HG02588 (cell line): ENCODE results near the gene TBCB.
"Not testable (repeated sequence)": the region's sequence is repeated elsewhere in the genome, so short reads cannot be mapped to it uniquely, and the experiment has no call there.

Source experiments
- ATAC-seq: cut with Tn5 transposase; IDR thresholded peaks from one replicate; pipeline ENCODE4 v1.9.1; 2021; ENCODE audit warnings: mild to moderate bottlenecking, moderate library complexity; ENCODE audit not compliant: unreplicated experiment

The TBCB gene

DNA sequence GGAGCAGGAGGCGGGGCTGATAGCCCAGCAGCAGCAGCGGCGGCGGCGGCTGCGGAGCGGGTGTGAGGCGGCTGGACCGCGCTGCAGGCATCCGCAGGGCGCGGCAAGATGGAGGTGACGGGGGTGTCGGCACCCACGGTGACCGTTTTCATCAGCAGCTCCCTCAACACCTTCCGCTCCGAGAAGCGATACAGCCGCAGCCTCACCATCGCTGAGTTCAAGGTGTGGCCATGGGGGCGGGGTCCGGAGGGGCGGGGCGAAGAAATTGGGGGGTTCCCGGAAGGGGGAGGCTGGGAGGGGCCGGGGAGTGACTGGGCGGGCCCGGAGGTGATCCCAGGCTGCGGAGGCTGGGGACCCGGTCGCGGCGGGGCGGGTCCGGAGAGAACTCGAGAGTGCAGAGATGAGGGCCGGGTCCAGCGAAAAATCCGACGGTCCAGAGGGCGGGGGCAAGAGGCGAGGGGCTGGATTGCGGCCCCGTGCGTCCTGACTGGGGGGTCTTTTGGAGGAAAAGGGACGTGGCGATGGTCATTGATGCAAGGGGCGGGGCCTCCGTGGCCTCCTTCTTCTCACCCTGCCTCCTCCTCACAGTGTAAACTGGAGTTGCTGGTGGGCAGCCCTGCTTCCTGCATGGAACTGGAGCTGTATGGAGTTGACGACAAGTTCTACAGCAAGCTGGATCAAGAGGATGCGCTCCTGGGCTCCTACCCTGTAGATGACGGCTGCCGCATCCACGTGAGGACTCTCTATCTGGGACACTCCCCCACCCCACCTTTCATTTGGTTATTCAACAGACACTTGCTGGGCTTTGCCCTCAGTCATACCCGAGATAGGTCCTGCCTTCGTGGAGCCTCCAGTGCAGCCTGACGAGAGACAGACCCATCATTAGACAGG, at the start of gene TBCB:
Gene TBCB (plus strand): TSS at position 16 of the 891 bp plus-strand sequence. CDS start 93 bp downstream, at position 109.
- peak; percentile 33 for ATAC-seq

DNA sequence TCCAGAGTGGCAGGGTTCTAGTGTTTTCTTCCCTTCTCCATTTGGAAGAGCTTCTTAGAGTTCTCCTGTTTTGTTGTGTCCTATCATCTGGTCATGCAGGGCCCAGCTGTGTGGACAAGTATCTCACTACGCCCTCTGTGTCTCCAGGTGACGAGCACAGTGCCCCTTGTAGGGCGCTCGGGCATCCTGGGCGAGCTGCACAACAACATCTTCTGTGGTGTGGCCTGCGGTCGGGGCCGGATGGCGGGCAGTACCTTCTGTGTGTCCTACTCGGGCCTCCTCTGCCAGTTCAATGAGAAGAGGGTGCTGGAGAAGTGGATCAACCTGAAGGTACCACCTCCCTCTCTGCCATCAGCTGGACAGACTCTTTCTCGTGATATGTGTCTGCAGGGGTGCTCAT, 47.6 kb upstream of the TBCB start:
- no peak for ATAC-seq

DNA sequence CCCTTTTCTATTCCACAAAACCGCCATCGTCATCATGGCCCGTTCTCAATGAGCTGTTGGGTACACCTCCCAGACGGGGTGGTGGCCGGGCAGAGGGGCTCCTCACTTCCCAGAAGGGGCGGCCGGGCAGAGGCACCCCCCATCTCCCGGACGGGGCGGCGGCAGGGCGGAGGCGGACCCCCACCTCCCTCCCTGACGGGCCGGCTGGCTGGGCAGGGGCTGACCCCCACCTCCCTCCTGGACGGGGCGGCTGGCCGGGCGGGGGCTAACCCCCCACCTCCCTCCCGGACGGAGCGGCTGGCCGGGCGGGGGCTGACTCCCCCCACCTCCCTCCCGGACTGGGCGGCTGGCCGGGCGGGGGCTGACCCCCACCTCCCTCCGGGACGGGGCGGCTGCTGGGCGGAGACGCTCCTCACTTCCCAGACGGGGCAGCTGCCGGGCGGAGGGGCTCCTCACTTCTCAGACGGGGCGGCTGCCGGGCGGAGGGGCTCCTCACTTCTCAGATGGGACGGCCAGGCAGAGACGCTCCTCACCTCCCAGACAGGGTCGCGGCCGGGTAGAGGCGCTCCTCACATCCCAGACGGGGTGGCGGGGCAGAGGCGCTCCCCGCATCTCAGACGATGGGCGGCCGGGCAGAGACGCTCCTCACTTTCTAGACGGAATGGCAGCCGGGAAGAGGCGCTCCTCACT, 46.3 kb upstream of the TBCB start:
- not testable (repeated sequence) for ATAC-seq

GRCh38 chr19:36072081-36072480, 43.2 kb upstream of the TBCB start:
- ATAC-seq: no peak

DNA sequence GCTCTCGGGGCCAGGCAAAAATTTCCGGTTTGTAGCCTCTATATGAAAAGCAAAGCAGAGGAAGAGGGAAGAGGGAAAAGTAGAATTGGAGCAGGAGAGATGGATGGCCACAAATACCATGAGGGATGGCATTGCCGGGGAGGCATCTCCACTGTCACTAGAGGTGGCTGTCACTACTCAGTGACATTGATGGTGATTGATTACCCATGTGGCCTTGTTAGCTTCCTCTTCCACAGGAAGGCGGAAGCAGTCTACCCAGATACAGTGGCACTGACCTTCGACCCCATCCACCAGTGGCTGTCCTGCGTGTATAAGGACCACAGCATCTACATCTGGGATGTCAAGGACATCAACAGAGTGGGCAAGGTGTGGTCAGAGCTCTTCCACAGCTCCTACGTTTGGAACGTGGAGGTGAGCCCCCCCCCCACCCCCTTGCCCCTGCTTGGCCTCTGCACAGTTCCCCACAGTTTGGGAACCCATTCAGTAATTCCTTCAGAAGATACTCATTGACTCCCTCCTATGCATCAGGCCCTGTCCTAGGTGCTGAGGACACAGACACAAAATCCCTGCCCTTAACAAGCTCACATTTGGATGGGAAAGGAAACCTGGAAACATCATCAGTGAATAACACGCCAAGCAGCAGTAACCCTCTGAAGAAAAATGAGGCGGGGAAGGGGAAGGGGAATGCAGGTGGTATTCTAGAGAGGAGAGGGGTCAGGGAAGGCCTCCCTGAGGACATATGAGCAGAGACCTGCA, 42.0 kb upstream of the TBCB start:
- no peak for ATAC-seq

GRCh38 chr19:36079389-36079945, 35.8 kb upstream of the TBCB start:
- ATAC-seq: no peak

GRCh38 chr19:36081385-36081784, 33.9 kb upstream of the TBCB start:
- ATAC-seq: no peak

DNA sequence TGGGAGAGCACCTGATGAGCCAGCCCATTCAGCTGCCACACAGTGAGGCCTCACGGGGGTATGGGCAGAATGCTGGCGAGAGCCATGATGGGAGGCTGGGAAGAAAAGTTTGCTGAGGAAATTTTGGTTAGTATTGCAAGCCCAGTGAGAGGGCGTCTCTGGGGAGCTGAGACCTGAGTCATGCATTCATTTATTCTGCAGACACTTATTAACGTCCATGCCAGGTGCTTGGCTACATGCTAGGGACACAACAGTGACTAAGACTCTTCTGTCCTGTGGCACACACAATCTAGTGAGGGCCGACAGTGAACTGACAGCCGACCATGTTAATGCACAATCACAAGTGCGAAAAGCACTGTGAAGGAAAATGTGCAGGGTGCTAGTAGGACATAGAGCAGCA, 33.4 kb upstream of the TBCB start:
- no peak for ATAC-seq

DNA sequence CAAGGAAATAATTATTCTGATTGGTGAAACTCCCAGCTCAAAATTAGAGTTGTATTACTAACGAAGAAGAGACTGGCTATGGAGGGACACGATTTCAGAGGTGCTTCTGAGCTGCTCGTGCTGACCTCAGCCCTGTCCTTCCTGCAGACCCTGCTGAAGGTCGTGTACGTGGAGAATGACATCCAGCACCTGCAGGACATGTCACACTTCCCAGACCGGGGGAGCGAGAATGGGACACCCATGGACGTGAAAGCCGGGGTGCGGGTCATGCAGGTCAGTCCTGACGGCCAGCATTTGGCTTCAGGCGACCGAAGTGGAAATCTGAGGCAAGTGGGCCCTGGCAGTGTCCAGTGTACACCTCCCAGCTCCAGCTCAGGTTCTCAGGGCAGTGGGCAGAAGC, 32.4 kb upstream of the TBCB start:
- ATAC-seq: no peak

DNA sequence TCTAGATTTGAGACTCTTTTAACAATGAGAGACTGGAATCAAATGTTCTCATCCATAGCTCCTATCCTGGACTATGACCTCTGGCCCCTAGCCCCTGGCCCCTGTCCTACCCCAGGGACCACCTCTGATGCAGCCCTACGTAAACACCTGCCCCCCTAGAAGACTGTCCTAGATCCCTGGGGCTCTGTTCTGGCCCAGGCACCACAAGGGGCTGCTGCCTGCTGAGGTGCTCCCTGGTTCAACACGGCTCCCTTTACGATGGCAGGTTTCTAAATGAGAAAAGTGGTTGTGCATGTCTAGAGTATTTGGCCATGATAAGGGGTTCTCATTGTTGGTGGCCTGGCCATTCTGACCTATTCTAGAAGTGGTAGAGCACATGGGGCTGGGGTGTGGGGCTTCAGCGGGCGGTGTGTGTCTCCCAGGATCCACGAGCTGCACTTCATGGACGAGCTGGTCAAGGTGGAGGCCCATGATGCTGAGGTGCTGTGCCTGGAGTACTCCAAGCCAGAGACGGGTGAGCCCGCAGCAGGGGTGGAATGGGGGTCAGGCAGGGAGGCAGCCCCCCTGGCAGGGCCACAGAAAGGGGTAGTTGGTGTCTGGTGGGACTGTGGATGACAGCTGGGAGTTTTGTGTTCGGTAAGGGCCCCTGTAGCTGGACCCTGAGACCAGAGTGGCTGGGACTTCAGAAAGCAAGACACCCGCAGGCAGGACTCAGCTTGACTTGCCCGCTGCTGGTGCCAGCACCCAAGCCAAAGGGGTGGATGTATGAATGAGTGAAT, 30.8 kb upstream of the TBCB start:
- ATAC-seq: no peak

GRCh38 chr19:36086326-36086725, 28.9 kb upstream of the TBCB start:
- ATAC-seq: no peak

DNA sequence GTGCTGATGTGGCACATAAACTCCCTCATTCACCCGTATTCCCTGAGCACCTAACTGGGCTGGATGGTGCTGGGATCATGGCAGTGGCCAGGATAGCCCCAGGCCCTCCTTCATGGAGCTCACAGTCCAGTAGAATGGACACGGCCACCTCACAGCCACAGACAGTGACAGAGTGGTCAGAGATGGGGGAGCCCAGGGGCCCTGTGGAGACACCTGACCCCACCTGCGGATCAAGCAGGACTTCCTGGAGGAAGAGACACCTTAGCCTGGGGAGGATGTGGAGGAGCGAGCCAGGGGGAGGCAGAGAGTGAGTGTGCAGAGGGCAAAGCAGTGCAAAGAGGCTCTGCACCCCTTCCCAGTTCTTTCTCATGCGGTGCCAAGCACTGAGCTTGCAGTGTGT, 25.4 kb upstream of the TBCB start:
- no peak for ATAC-seq

- no peak for ATAC-seq
Measured at GRCh38 chr19:36090910-36091695, 24.2 kb upstream of the TBCB start.

GRCh38 chr19:36092566-36092965, 22.7 kb upstream of the TBCB start:
- ATAC-seq: no peak

GRCh38 chr19:36093146-36093662, 22.1 kb upstream of the TBCB start:
- ATAC-seq: no peak

- no peak for ATAC-seq
Measured at GRCh38 chr19:36093687-36094086, 21.6 kb upstream of the TBCB start.

GRCh38 chr19:36097036-36097435, 18.2 kb upstream of the TBCB start:
- ATAC-seq: no peak

GRCh38 chr19:36099166-36099785, 16.0 kb upstream of the TBCB start:
- ATAC-seq: no peak

DNA sequence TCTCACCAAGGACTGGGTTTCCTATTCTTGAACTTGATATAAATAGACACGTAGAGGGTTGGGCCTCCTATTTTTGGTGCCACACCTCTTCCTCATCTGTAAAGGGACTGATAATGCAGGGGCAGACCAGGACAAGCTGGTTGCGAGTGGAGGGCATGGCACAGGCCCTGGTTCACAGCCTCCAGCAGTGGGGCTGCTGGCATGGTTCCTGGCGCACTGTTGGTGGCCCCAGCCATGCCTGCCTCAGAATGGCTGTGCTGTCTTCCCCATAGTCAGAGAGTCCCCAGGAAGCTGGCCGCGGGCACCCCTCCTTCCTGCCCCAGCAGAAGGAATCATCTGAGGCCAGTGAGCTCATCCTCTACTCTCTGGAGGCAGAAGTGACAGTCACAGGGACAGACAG, 14.8 kb upstream of the TBCB start:
- ATAC-seq: no peak
